Endothelial cell of umbilical vein (primary cell): Measurements from ENCODE around the gene DNAJB12. TPM values are rescaled to one million over a fixed set of nuclear protein-coding genes. Genes with fewer than 3 reads are reported as not detected.

Experiments
- BruUV-seq: library from RNA; stranded (reverse); fragments of 400-500 nt; replicated peaks from 2 replicates; lab custom pipeline; 2021; lab: Mats Ljungman, UMichigan
- CTCF ChIA-PET: fragments of 300-600, 350-600 bp; sonication (Branson Sonifier 250); formaldehyde crosslinking; loops from one replicate; lab custom pipeline; 2021; ENCODE audit warnings: antibody characterized with exemption, inconsistent platforms; lab: Charles Lee
- POLR2A ChIA-PET: fragments of 300-600, 350-600 bp; sonication (Branson Sonifier 250); formaldehyde crosslinking; loops from one replicate; lab custom pipeline; 2021; ENCODE audit warnings: antibody characterized with exemption, inconsistent platforms; lab: Charles Lee
- DNase-seq: peaks from one replicate; pipeline ENCODE4 v3.0.0-alpha.2; 2011; ENCODE audit warnings: low read depth, low spot score
- FAIRE-seq: peaks from 2 replicates; lab custom pipeline; 2011; peaks lifted over from hg19 to GRCh38; lab: Jason Lieb, UNC
- H2AFZ ChIP-seq: 2 replicates; pipeline ENCODE4 v1.6.0; 2012; ENCODE audit warnings: low read depth, low read length, control low read depth, inconsistent platforms
- H3K27ac ChIP-seq: 2 replicates; pipeline ENCODE4 v1.5.1; 2011; ENCODE audit warnings: low read depth, mild to moderate bottlenecking, control low read depth, low read length, moderate library complexity; ENCODE audit not compliant: insufficient read depth
- H3K27me3 ChIP-seq, 2 experiments: 2 replicates each; pipeline versions ENCODE4 v1.6.0 to v1.6.1; 2011; ENCODE audit warnings: low read length in 2 of 2, mixed read lengths in 1 of 2; ENCODE audit not compliant: control insufficient read depth in 2 of 2, insufficient read depth in 2 of 2
- H3K36me3 ChIP-seq, 2 experiments: 2 replicates in 1 of 2; 3 replicates in 1 of 2; pipeline ENCODE4 v1.5.1; 2011; ENCODE audit warnings: low read length in 2 of 2, mild to moderate bottlenecking in 1 of 2, moderate library complexity in 1 of 2; ENCODE audit not compliant: control insufficient read depth in 2 of 2, insufficient read depth in 2 of 2; ENCODE audit errors: extremely low read depth in 1 of 2
- H3K4me1 ChIP-seq: 3 replicates; pipeline ENCODE4 v1.5.1; 2011; ENCODE audit warnings: mild to moderate bottlenecking, low read length; ENCODE audit not compliant: control insufficient read depth, insufficient read depth; ENCODE audit errors: extremely low read depth
- H3K4me2 ChIP-seq: 2 replicates; pipeline ENCODE4 v1.6.1; 2011; ENCODE audit warnings: low read length, control low read depth, mixed read lengths; ENCODE audit not compliant: insufficient read depth
- H3K4me3 ChIP-seq, 3 experiments: fragments of 200-600 bp in 1 of 3; sonication (generic), shearing (Covaris generic) in 1 of 3; replicated peaks in 1 of 3; 2 replicates each; pipeline ENCODE4 v1.5.1; 2011 to 2016; ENCODE audit warnings: control low read depth in 3 of 3, low read length in 3 of 3, mild to moderate bottlenecking in 2 of 3, inconsistent platforms in 1 of 3, low read depth in 1 of 3, moderate library complexity in 1 of 3; ENCODE audit not compliant: insufficient read depth in 1 of 3
- H3K79me2 ChIP-seq: 2 replicates; pipeline ENCODE4 v1.6.0; 2012; ENCODE audit warnings: low read length, inconsistent platforms; ENCODE audit not compliant: control insufficient read depth, insufficient read depth
- H3K9ac ChIP-seq: replicated peaks from 2 replicates; pipeline ENCODE3; 2011; ENCODE audit warnings: low read length, control low read depth; ENCODE audit not compliant: insufficient read depth; ENCODE audit errors: extremely low read depth
- H3K9me1 ChIP-seq: replicated peaks from 3 replicates; pipeline ENCODE4 v1.6.0; 2011; ENCODE audit warnings: mild to moderate bottlenecking, low read length; ENCODE audit not compliant: control insufficient read depth, insufficient read depth; ENCODE audit errors: extremely low read depth
- H3K9me3 ChIP-seq: replicated peaks from 2 replicates; pipeline ENCODE4 v1.5.1; 2012; ENCODE audit warnings: low read length, inconsistent platforms; ENCODE audit not compliant: control insufficient read depth, insufficient read depth
- H4K20me1 ChIP-seq: replicated peaks from 2 replicates; pipeline ENCODE3; 2011; ENCODE audit warnings: mild to moderate bottlenecking, low read length; ENCODE audit not compliant: control insufficient read depth, insufficient read depth; ENCODE audit errors: extremely low read depth
- FOS ChIP-seq: IDR thresholded peaks from 2 replicates; pipeline ENCODE4 v1.6.1; 2011; ENCODE audit warnings: mild to moderate bottlenecking, low read length, moderate library complexity, borderline replicate concordance; ENCODE audit not compliant: insufficient read depth
- JUN ChIP-seq: IDR thresholded peaks from 2 replicates; pipeline ENCODE4 v1.6.1; 2011; ENCODE audit warnings: borderline replicate concordance, low read depth; ENCODE audit not compliant: insufficient read length, insufficient read depth
- MAX ChIP-seq: IDR thresholded peaks from 2 replicates; pipeline ENCODE4 v1.6.1; 2011; ENCODE audit not compliant: insufficient read depth, insufficient read length
- dilution Hi-C: fragments of 300-500 bp; cut with MboI; formaldehyde crosslinking; loops from one replicate; pipeline ENCODE4 v1.15.0; 2019; ENCODE audit warnings: low sequenced_read_pairs; ENCODE audit not compliant: extremely low pct_ligation_motif_present
- intact Hi-C: fragments of 100-400 bp; cut with micrococcal nuclease; formaldehyde crosslinking; loops from one replicate; pipeline ENCODE4 v1.10.0; 2022
- polyA plus RNA-seq, 4 experiments: library from polyadenylated mRNA; depleted of rRNA in 3 of 4; stranded (reverse) in 3 of 4; unstranded in 1 of 4; fragments of >200 nt; gene quantifications; 2 replicates each; pipeline versions ENCODE4 v1.2.1 to v1.2.3, GENCODE V29; 2011 to 2012; ENCODE audit warnings: missing spikeins in 1 of 4
- total RNA-seq: library from RNA; stranded (reverse); gene quantifications from 2 replicates; pipeline ENCODE4 v1.2.3, GENCODE V29; 2021

The DNAJB12 gene
- total and polyA plus RNA-seq, 2 donors (not counting 3 experiments of a cell fraction or from before 2014, with no cell fraction given) = 27.2 to 44.2 TPM

GRCh38 chr10:72334196-72334824 lies 20.4 kb downstream of the DNAJB12 start:
- no peak for TF ChIP-seq JUN
- Histone ChIP-seq H3K36me3 (peaks cover 0 to 12% of the 10 kb centered on the region in 2 experiments), H3K9ac (peak overlapping the region; percentile 61), H3K9me3 (no peaks in the 10 kb centered on the region), H3K27me3 (no peaks in the 10 kb centered on the region), H3K79me2 (no peaks in the 10 kb centered on the region), H3K4me3 (no peak overlapping the region), H3K4me2 (no peak overlapping the region), H4K20me1 (no peaks in the 10 kb centered on the region), H3K27ac (peak overlapping the region; percentile 97), H3K4me1 (peaks cover 59% of the 10 kb centered on the region), H2AFZ (no peak overlapping the region), H3K9me1 (no peaks in the 10 kb centered on the region)
- BruUV-seq = no TSS peak
- dilution Hi-C loops (no loop called here), intact Hi-C loops (loop anchor here (5.0 kb wide), 1 partner anchor 357 kb away; no protein-coding TSS in a partner anchor)
- POLR2A ChIA-PET = interaction anchor here (1.0 to 3.1 kb wide), 2 partner anchors 37 to 60 kb away, joined by 3 to 30 read pairs; partner anchors contain the start of gene DDIT4
- CTCF ChIA-PET = interaction anchor here (0.9 to 12.3 kb wide), 11 partner anchors 8 to 438 kb away, joined by 3 to 214 read pairs (median 4); partner anchors contain the start of gene DDIT4
- peak; percentile 46 for DNase-seq
- FAIRE-seq = no peak

- DNase-seq (peak; percentile 57), FAIRE-seq (peak; percentile 77)
- Histone ChIP-seq H2AFZ (no peak overlapping the region), H3K9me1 (no peaks in the 10 kb centered on the region), H3K79me2 (no peaks in the 10 kb centered on the region), H3K4me3 (no peak overlapping the region), H3K36me3 (peaks cover 0 to 12% of the 10 kb centered on the region in 2 experiments), H3K27ac (peak overlapping the region; percentile 97), H4K20me1 (no peaks in the 10 kb centered on the region), H3K9me3 (no peaks in the 10 kb centered on the region), H3K4me1 (peaks cover 59% of the 10 kb centered on the region), H3K27me3 (no peaks in the 10 kb centered on the region), H3K9ac (peak overlapping the region; percentile 61), H3K4me2 (no peak overlapping the region)
- POLR2A ChIA-PET = interaction anchor here (0.6 to 3.1 kb wide), 4 partner anchors 31 to 106 kb away, joined by 3 to 30 read pairs (median 4); partner anchors contain the start of gene DDIT4
- TF ChIP-seq MAX (no peak), JUN (no peak), FOS (no peak)
- CTCF ChIA-PET = interaction anchor here (1.4 to 12.3 kb wide), 9 partner anchors 12 to 437 kb away, joined by 3 to 214 read pairs (median 6); partner anchors contain the start of gene DDIT4
- TSS peak; percentile 3 for BruUV-seq
- dilution Hi-C loops (no loop called here), intact Hi-C loops (loop anchor here (5.0 kb wide), 1 partner anchor 356 kb away; no protein-coding TSS in a partner anchor)
Measured at GRCh38 chr10:72333112-72334015, 21.4 kb downstream of the DNAJB12 start.
